NCI-H2227 treated with DMSO at 0.1 percent for 48 hours (cell line): ENCODE results near the gene PIK3R1.

Experiments
- DNase-seq: peaks from one replicate; lab custom pipeline; 2025; lab: John Stamatoyannopoulos, UW

The PIK3R1 gene

GRCh38 chr5:68298479-68298878 lies 82.9 kb downstream of the PIK3R1 start:
- no peak for DNase-seq

- DNase-seq, result no peak
These were observed 83.5 kb downstream of the PIK3R1 start for GRCh38 chr5:68299105-68299504.

GRCh38 chr5:68299575-68299974 lies 84.0 kb downstream of the PIK3R1 start:
- no peak for DNase-seq

GRCh38 chr5:68303038-68303738 lies 87.6 kb downstream of the PIK3R1 start:
- DNase-seq, result no peak

GRCh38 chr5:68303754-68304420 lies 88.3 kb downstream of the PIK3R1 start:
- no peak for DNase-seq

GRCh38 chr5:68304421-68305052 lies 89.0 kb downstream of the PIK3R1 start:
- no peak for DNase-seq

GRCh38 chr5:68305223-68305870 lies 89.8 kb downstream of the PIK3R1 start:
- DNase-seq, result no peak

GRCh38 chr5:68306361-68307014 lies 90.9 kb downstream of the PIK3R1 start:
- DNase-seq, result no peak

- DNase-seq, result no peak
These were observed 97.8 kb downstream of the PIK3R1 start for GRCh38 chr5:68313336-68313735.

- DNase-seq, result no peak
These were observed 98.9 kb downstream of the PIK3R1 start for GRCh38 chr5:68314465-68314864.

- DNase-seq, result no peak
These were observed 100.2 kb downstream of the PIK3R1 start for GRCh38 chr5:68315679-68316271.

- no peak for DNase-seq
These were observed 100.9 kb downstream of the PIK3R1 start for GRCh38 chr5:68316469-68316868.

- no peak for DNase-seq
These were observed 102.1 kb downstream of the PIK3R1 start for GRCh38 chr5:68317646-68318045.

- DNase-seq, result no peak
These were observed 103.6 kb downstream of the PIK3R1 start for GRCh38 chr5:68318955-68319705.

- DNase-seq, result no peak
These were observed 104.3 kb downstream of the PIK3R1 start for GRCh38 chr5:68319706-68320412.

GRCh38 chr5:68320413-68320986 lies 104.9 kb downstream of the PIK3R1 start:
- DNase-seq, result no peak

- DNase-seq, result no peak
These were observed 109.6 kb downstream of the PIK3R1 start for GRCh38 chr5:68325065-68325580.

GRCh38 chr5:68329554-68330255 lies 114.1 kb downstream of the PIK3R1 start:
- no peak for DNase-seq

- DNase-seq, result no peak
These were observed 115.0 kb downstream of the PIK3R1 start for GRCh38 chr5:68330574-68330973.
